ENCODE measurements around the gene WARS2.

Gene WARS2

DNA sequence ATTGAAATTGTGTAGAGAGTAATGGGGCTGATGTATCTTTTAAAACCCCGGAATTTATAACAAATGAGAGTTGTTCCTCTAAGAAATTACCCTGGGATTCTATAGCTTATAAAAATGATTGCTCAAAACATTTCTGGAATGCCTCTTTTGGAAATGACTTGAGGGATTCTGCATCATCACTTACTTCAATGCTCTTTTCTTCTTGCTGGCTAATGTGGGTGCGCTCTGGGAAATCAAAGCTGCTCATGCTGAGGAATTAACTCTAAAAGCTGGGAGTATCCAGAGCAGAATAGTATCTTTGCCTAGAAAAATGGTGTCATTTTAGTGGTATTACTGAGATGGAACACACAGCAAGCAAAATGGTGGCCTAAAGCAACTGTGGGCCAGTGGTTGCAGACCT is 129.3 kb downstream of the WARS2 start:
- DNase-seq: no peak

DNA sequence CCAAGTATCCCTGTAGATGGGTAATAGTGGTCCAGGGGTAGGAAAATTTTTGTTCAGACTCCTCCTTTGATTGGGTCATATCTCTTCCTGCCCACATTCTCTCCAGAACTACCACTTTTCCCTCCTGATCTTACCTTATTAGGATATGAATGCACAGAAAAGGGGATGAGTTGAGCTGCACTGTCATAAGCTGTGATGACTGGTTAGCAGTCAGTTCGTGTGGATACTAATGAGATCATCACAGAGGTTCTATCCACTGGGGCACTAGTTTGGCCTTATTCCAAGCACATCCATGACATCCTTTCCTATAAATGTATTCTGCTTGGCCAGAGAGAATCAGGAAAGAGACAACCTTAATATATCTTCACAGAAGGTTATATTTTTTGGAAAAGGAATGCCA is 130.3 kb downstream of the WARS2 start:
- no peak for DNase-seq

GRCh38 chr1:119009312-119009655 is 131.2 kb downstream of the WARS2 start:
- DNase-seq: no peak

- peak; percentile 40 for DNase-seq
Observed at GRCh38 chr1:119008483-119009311, 131.8 kb downstream of the WARS2 start.

- DNase-seq: no peak
Observed at GRCh38 chr1:119007670-119008482, 132.6 kb downstream of the WARS2 start.

DNA sequence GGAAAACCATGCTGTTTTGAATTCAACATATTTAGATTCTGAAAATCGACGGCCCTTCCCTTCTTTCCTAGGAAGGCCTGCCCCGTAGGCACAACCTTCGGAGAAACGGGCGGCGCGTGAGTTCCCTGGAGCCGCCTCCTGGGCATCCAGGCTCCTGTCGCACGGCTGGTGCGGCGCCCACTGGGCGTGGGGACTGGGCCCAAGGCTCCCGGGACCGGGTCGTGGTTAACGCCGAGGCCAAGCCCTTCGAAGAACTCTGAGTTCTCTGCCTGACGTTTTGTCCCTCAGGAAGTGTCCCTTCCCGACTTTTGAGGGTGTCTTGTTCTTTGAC is 133.1 kb downstream of the WARS2 start:
- no peak for DNase-seq

DNA sequence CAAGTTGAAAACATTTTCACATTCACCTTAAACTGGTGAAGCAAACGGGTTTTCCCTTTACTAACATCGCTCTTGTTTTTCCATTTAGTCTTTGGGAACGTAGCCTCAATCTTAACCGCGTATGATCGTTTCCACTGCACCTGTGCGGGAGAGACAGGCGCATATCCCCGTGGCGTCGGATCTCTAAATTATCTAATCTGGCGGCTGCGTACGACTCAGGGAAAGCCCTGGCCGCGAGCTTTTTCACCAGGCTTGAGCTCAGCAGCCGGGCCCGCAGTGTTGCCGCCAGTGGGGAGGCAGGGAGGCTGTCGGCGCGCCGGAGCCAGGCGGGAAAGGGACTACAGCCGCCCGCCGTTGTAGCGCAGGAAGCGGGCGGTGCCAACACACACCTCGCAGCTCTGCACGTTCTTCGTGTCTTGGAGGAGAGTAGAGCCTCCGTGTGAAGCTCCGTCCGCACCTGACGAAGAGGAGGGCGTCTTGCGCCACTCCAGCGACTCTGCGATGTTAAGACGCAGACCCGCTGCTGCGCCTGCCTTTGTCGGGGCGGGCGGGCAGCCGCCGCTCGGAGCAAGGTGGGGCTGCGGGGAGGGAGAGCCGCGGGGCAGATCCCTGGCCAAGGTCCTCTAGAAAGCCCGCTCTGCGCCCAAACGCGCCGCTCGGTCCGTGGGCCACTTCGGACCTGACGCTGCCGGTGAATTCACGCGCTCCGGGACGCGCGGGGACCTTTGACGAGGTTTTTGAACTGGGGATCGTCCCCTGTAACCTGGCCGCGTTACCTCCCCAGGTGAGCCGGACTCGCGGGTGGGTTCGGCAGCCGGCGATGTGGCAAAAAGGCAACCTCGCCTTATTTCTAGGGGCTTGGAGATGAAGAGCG is 133.8 kb downstream of the WARS2 start:
- no peak for DNase-seq

DNA sequence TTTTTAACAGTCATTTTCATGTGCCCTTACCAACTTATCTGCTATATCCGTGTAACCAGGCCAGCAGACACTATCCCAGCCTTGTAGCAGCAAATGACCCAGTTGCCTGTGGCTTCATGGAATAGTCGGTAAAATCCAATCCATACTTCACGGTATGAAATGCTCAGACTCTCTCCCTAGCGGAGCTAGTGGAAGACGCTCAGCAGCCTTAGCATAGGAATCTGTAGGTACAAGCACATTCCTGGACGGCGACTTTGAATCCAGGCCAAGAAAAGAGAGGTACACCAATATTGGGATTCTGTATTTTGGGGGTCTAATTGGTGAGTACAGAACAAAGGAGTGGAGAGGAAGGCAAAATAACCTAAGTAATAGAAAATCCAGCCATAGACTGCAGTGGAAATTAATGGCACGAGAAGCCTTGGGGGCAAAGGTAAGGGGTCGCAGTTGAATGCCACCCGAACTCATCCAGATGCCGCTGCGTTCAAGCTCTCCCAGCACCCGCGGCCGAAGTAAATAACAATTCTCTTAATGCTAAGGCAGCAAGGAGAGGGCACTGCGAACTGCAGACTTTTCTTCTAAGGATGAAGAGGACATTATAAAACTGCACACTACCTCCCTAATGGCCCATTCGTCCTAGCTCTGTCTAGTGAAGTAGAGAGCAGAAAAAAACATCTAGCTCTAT is 134.6 kb downstream of the WARS2 start:
- no peak for DNase-seq

DNA sequence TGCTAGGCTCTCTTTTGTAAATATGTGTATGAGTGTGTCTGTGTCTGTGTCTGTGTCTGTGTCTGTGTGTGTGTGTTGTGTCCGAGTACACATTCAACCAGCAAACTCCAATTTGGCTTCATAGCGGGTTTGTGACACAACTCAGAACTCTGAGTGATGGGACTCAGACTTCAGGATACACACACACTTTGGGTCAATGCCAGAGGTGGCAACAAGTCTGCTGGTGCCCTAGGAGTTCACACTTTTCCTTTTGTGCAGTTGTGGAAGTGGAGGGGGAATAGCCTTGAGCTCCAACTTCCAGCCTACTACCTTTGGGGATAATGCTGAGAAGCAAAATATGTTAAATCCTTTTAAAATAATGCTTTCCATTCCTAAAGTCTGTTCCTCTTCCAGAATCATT is 135.7 kb downstream of the WARS2 start:
- DNase-seq: no peak

- DNase-seq: no peak
Observed at GRCh38 chr1:119004129-119004527, 136.3 kb downstream of the WARS2 start.

DNA sequence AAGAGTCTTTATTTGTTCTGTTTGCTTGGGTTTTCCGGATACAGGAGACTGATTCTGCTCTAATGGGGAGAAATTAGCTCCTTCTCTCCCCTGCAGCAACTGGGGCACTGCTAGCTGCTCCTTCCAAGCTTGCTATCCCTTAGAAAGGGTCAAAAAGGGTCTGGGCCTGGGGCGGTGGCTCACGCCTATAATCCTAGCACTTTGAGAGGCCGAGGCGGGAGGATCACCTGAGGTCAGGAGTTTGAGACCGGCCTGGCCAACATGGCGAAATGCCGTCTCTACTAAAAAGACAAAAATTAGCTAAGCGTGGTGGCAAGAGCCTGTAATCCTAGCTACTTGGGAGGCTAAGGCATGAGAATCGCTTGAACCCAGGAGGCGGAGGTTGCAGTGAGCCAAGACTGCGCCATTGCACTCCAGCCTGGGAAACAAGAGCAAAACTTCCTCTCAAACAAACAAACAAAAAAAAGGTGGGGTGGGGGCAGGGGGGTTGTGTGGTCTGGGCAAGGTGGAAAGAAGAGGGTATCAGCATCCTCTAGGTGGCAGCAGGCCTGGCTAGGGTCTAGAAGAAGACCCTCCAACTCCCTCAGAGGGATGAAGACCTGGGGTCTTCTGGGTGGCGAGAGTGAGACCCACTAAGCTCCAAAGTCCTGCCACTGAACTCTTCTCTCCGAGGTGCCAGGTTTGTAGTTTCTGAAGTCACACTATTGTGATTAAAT is 136.9 kb downstream of the WARS2 start:
- DNase-seq: no peak

- DNase-seq: no peak
Observed at GRCh38 chr1:119002028-119002686, 138.3 kb downstream of the WARS2 start.

DNA sequence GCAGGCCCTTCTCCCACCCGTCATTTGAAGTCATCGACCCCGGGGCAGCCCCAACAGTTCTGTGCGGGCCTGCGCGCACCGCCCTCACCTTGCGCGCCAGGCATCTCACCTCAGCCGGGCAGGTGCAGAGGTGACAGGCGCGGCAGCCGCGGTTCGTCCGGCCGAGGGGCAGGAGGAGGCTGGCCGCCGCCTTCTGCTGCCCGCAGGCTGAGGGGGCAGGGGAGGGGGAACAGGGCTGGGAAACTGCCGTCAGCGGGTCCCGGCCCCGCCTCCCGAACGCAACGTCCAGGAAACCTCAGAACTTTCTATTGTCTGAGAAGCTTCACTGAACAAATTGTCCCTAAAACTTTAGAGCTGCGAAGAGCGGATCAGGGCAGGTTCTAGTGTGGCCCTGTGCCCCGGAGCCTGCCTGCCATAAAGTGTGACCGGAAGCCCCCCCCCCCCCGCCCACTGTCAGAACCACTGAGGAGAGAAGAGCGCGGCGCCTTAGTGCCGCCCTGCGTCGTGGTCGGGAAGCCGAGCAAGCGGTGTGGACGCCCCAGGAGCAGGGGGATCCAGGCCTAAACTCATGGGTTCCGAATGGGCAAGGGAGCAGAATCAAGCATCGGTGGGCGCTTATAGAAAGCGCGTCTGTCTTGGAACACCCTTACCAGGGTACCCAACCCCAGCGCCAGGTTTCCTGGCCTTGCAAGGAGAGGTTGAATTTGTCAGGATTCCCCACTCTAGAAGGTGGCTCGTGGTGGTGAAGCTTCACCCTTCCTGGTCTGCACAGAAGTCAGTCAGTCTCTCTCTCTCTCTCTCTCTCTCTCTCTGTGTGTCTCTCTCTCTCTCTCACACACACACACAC is 139.0 kb downstream of the WARS2 start:
- no peak for DNase-seq

- no peak for DNase-seq
Observed at GRCh38 chr1:119000371-119001180, 139.9 kb downstream of the WARS2 start.

GRCh38 chr1:118999348-119000071 is 140.9 kb downstream of the WARS2 start:
- DNase-seq: no peak

DNA sequence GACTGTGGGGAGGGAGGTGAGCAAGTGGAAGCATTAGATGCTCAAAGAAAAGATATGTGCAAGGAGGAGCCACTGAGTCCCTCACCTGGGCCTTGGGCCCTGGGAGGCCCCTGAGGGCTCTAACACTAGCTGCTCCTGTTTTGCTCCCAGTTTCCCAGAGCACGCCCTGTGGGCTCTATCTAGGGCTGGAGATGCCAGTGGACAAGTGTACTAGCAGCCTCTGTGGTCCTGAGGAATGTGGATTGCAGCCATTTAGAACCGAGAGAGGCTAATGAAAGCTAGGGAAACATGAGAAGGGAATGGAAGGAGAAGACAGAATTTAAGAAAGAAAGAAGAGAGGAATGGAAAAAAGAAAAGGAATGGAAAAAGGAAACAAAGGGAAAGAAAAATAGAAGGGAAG is 142.3 kb downstream of the WARS2 start:
- no peak for DNase-seq

DNA sequence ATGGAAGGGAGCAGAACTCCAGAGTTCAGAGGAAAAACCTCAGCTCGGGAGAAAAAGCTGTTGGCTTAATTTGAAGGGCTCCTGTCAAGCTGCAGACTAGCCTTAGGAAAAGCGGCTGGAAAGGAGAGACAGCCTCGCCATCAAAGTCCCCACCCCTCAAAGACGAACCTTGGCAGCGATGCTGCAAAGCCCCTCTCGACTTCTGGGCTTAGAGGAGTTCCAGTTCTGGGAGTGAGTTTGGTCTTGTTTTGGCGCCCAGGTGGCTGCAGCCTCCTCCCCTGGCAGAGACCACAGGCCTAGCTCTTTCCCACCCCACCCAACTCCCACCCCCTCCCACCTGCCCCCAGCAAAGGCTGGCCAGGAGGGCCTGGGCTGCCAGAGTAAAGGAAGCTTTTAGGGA is 143.2 kb downstream of the WARS2 start:
- DNase-seq: no peak

GRCh38 chr1:118995312-118996016 is 145.0 kb downstream of the WARS2 start:
- no peak for DNase-seq

DNA sequence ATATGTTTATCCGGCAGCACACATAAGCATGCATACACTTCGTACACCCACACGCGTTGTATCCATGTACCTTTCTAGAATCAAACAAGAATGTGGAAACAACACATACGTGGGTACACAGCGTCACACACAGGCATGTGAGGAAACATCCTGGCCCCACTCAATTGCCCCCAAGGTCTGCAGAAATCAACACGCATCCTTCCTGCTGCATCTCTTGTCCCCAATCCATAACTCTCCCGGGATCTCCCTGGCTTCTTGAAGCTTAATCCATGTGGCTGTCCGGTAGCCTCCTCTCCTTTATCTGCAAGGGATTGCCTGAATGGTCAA is 146.8 kb downstream of the WARS2 start:
- no peak for DNase-seq

Measured in NCI-H2171 treated with DMSO at 0.1 percent for 48 hours (cell line).